HL-60/S4 treated with phorbol 12-myristate 13-acetate at 8.2 ng/mL for 4 days and 3 days (cell line): ENCODE results near the gene MACO1.
"Not testable (repeated sequence)": the region's sequence is repeated elsewhere in the genome, so short reads cannot be mapped to it uniquely, and the experiment has no call there.

ENCODE experiments used
- in situ Hi-C: fragments of 300-500 bp; cut with MboI; formaldehyde crosslinking; loops from 2 replicates; pipeline ENCODE4 v1.15.0; 2022; ENCODE audit warnings: low sequenced_read_pairs

MACO1 gene

DNA sequence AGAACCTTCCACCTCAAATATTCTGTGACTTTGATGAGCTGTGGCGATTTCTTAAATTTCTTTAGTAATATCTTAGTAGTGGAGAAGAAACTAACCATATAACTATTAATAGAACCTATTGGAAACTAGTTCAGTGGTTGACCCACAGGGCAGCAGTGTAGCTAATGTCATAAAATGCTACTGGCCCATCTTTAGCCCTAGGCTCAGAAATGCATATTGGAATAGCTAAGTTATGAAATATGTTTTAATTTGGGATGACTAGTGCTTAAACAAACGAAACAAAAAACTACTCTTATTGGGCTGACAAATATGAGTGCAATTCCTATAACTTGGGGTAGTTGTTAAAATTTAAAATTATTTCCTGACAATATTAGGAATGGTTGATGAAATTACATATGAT lies 20.2 kb downstream of the MACO1 start:
- in situ Hi-C loops: no loop called here

DNA sequence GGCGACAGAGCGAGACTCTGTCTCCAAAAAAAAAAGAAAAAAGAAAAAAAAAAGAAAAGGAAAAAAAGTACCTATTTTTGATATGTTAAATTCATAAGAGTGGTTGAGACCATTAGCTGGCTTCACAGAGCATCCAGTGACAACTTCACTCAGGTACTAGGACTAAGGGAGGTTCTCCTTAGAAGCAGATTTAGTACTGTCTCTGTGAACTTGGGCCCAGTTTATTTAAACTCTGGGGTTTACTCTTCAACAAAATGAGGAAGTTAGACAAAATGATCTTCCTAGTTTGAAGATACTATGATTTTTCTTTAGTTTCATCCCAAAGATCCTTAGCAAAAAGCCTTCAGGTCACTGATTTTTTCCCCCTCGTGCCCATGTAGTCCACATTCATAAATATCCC lies 21.2 kb downstream of the MACO1 start:
- in situ Hi-C loops: no loop called here

DNA sequence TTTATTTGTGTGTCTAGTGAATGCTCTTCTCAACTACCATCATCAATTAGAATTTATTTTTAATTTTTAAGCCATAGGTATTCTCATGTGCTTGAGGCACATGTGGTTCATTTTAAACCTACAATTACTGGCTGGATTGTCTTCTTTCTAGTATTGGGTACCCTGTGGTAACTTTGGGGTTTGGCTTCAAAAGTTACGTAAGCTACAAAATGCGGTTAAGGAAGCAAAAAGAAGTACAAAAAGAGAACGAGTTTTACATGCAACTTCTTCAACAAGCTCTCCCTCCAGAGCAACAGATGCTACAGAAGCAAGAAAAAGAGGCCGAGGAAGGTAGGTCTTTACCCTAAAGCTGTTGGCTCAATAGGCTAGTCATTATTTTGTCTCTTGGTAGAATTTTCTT lies 25.8 kb downstream of the MACO1 start:
- in situ Hi-C loops: no loop called here

DNA sequence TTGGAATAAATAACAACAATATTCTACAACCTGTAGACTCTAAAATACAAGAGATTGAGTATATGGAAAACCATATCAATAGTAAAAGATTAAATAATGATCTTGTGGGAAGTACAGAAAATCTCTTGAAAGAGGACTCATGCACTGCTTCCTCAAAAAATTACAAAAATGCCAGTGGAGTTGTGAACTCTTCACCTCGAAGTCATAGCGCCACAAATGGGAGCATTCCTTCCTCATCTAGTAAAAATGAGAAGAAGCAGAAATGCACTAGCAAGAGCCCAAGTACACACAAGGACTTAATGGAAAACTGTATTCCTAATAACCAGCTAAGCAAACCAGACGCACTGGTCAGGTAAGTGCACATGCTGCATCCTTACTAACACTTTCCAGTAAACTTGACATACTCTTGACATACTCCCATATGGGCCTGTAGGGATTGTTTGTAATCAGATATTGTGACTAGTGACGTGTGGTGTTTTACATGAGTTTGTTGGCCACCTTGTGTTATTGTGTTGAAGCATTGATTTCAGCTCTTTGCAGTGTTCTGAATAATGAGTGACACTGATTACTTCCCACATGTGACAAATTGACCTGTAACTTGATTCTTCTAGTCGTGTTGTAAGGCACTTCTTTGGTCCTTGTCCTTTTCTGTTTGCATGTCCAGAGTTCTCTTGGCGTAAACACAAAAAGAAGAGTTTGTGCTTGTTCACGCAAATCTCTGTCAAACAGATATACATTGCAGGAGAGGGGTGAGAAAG lies 28.0 kb downstream of the MACO1 start:
- in situ Hi-C loops: no loop called here

DNA sequence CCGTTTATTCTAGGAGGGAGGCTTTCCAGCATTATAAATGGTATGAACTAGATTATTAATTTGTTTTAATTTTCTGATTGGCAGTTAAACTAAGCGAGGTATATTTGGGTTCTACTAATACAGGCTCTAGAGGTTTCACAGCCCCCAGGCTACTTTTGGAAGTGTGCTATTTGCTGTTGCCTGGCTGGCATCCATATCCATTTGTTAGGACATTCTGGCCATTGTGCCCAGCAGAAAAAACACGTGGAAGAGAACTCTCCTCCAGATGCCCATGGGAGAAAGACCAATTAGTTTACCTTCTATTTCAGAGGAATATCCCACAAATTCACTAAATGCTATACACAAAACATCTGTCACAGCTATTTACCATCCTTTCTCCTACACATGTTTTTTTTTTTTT lies 29.3 kb downstream of the MACO1 start:
- in situ Hi-C loops: no loop called here

DNA sequence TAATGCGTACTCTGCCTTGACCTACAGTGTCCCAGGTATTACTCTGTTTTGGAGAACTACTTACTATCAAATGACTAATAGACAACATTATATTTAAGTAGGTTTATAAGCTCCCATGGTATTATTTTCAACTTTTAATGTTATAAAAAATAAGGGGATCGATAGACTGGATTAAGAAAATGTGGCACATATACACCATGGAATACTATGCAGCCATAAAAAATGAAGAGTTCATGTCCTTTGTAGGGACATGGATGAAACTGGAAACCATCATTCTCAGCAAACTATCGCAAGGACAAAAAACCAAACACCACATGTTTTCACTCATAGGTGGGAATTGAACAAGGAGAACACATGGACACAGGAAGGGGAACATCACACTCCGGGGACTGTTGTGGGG lies 30.1 kb downstream of the MACO1 start:
- in situ Hi-C loops: not testable (repeated sequence)

DNA sequence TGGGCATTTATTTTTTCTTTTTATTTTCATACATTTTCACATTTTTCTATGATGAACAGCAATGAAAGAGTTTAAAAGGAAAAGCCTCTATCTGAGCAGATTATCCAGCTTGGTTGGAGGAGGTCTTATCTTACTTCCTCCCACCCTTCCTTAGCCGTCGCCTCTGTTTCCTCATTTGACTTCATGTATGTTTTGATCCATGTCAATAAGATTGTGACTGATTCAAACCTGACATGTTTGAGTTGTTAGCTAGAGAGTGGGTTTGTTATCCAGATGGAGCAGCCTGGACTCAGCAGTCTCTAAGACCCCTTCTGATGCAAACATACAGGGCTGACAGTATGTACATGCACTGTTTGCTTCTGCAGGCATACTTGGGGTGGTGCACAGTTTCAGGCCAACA lies 31.2 kb downstream of the MACO1 start:
- in situ Hi-C loops: no loop called here

DNA sequence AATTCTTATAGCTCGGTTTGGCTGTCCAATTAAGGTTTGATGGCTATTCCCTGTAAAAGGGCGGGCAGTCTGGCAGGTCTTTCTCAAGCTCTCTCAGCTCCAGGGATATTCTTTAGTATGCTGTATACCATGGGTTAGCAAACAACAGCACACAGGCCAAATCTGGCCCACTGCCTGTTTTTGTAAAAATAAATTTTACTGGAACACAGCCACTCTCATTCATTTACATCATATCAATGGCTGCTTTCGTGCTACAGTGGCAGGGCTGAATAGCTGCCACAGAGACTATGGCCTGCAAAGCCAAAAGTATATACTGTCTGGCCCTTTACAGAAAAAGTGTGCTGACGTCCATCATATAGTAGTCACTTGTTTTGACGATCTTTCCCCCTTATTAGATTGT lies 32.0 kb downstream of the MACO1 start:
- in situ Hi-C loops: no loop called here

DNA sequence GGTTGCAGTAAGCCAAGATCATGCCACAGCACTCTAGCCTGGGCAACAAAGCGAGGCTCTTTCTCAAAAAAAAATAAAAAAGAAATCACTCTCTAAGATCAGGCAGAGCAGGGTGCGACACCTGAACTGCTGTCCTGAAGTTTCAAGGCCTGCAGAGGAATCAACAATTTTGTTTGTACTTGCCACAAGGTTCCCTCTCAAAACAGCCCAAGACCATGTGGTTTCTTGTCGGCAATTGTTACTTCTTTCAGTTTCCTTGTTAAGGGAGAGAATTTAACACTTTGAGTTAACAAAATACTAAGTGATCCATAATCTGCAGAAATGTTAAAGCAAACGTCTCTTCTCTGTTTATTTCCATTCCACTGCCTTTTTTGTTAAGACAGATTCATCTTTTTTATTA lies 36.5 kb downstream of the MACO1 start:
- in situ Hi-C loops: no loop called here

DNA sequence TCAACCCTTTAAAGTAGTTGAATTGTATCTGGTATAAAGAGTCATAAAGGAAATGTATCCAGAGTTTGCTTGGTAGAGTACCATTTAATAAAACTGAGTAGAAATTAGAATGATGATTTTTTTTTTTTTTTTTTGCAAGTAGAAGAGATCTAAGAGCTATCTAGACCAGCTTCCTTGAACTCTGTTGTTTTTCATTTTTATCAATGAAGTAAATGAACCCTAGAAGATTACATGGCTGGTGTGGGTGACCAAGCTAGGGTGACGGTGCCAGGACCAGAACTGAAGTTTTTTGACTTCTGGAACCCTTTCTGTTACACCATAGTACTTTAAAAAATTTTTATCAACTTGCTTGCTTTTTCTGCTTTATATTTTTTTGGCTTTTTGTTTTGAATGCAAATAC lies 36.9 kb downstream of the MACO1 start:
- in situ Hi-C loops: no loop called here

DNA sequence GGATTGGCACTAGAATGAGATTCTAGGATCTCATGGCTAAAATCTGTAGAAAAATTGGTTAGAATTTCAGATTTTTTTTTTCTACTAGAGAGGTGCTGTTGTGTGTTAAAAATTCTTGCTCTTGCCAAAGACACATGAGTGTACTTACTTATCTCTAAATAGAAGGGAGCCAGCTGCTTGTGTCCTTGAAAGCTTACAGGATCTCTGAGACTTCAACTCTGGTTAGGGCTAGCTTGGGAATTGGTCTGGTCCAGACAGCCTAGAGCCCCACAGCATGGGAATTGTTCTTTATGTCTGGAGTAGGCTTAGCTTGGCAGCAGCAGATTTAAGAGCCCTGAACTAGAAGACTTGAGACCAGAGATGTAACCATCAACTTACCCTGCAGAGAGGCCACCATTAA lies 37.3 kb downstream of the MACO1 start:
- in situ Hi-C loops: no loop called here

DNA sequence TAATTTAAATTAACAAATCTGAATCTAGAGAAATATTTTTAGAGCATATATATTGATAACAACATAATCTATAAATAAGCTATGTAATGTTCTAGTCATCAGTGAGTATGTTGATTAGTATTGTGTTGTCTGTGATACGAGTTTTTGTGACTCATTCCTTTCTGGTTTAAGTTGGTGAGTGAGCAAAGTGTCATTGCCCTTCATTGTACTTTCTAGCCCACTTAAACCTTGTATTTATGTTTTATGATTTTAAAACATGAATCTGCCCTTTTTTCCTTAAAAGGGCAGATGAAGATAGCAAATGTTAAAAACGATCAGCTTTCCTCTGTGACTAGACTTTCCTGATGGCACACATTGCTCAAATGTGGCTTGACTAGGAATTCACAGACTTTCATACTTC lies 38.5 kb downstream of the MACO1 start:
- in situ Hi-C loops: no loop called here

DNA sequence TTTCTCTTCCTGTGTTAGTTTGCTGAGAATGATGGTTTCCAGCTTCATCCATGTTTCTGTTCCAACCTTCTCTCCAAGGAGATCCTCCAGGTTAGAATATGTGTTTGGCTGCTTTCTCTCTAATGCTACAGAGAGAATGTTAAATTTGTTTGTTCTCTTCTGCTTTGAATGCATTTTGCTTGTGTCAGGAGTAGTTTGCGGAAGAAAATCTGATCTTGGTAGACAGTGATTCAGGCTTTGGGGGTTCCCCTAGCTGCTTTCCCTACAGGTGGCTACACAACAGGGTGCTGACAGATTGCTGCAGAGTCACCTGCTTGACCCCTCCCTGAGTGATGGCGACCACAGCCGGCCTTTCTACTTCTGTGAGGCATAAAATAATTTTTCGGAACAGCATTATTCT lies 41.8 kb downstream of the MACO1 start:
- in situ Hi-C loops: no loop called here

DNA sequence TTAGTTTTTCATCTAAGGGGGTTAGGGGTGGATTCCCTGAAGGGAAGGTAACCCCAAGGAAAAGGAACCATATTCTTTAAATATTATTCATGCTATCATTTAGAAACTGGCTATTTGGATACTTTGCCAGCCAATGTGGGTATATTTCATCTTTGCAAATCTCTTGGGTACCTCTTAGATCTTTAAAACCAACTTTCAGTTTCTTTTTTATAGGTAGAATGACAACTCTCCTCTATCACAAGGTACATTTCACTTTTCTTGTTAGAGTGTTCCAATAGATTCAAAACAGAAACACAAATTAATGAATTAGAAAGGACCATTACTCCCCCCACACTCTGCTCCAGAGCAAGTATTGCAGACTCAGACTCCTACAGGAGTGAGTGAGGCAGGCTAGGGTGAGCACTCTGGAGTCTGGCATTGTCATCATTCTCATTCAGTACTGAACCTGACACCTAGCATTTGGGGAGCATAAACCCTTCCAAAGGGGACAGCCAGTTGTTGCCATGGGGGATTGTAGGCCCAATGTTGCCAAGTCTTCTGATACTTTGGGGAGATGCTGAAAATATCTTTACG lies 43.0 kb downstream of the MACO1 start:
- in situ Hi-C loops: no loop called here

DNA sequence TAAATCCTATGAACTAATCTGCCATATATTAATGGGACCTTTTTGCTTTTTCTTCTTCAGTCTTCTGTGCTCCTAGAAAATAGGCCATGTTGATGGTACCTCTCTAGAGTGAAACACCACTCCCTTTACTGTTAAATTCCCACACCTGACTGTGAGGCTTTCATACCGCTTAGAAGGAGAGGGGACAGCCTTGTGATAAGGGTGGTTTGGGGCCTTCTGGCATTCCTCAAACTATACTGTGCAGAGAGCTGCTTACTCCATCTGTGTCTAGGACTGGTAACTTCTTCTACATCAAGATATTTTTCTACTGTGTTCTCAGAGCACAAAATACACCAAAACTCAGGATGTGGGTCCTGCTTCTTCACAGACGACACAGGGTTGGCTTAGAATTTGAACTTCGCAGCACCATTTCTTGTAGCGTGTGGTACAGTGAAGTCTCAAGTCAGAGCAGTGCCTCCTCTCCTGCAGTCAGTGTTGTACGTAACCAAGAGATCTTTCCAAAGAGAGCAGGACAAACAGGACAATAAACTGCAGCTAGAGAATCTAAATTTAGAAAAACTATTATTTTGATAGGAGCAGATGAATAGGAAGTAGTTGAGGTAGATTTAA lies 43.8 kb downstream of the MACO1 start:
- in situ Hi-C loops: no loop called here

DNA sequence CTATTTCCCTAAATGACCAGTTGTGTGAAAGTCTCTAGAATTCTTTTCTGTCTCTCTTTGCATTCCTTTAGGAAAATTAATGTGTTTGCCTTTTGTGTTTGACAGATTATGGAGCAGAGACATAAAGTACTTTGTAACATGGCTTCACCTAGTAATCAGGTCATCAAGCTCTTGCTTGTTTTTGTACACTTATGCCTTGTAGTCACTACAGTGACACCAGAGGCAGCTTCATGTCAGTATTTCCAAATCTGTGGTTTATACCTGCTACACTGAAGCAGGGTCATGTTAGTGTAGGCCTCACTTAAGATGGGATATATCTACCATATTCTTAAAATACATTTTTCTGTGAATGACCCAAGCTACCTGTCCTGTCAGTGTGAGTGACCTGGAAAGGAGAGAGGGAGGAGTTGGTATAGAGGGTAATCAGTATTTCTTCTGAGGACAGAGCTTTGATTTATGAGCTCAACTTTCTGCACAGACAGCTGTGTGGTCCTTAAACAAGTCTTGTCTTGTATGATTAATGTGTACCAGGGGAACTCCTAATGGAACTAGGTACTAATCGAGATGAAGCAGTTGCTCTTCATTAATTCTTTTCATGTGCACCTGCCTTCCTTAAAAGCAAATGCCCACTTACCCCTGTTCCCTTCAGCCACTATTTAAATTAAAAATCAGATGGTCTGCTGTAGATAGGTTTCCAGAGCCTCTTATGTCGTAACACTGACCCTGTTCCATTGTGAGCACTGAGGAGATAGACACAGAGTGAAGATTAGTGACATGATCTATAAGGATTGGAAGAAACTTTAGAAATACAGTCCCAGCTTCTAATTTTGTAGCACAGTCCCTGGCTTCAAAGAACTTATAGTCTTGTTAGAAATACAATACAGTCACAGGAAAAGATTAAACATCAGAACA lies 45.7 kb downstream of the MACO1 start:
- in situ Hi-C loops: no loop called here

DNA sequence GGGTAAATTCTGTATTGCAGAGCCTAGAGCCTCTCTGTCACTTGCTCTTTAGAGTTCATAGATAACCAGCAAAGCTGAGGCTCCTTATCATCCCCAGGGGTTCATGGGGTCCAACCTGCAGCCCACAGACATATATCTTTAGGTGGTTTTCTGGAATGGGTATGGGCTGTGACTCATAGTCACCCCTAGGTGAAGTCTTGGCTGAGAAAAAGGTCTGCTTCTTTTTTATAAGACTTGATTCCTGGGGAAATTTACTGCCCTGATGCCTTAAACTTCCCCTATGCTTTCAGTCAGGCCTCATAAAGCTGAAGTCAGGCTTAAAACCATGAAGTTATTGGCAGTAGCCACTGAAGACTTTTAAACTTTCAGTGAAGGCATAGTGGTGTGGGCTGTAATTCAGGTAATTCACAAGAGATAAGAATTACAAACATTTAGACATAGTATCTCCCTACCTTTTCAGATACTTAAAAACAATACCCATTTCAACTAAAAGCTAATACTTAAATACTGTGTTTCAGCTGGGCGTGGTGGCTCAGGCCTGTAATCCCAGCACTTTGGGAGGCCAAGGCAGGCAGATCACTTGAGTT lies 46.8 kb downstream of the MACO1 start:
- in situ Hi-C loops: no loop called here

DNA sequence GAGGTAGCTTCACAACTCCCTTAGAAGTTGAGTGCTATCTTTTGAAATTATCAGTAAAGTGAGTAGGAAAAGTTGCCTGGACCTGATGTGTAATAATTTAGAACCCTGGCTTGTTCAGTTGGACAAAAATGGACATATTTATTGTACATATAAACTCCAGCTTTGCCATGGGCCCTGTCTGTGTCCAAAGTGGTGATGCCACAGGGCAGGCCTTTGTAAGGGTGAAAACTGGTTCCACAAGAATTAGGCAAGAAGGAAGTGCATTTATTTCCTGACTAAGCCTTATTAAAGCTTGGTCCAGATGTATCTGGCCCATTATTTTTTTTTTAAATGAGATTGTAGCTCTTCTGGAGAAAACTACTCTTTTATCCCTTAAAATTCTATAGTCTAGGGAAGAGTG lies 47.9 kb downstream of the MACO1 start:
- in situ Hi-C loops: no loop called here

DNA sequence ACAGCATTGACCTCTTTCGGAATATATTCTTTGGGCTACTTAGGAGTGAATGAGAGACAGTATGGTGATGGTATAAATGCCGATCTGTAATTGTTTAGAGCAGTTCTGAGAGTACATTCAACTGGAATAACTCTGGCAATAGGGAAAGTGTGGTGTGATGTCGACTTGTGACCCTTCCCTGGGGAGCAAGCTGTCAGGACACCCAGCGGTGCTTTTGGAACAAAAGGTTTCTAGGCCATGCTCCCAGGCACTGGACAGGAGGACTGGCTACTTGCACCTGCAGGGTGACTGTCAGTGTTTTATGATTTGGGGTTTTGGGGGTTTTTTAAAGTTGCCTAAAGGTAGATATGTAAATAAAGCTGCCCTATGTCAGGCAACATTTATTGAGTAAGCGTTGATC lies 50.9 kb downstream of the MACO1 start:
- in situ Hi-C loops: no loop called here

DNA sequence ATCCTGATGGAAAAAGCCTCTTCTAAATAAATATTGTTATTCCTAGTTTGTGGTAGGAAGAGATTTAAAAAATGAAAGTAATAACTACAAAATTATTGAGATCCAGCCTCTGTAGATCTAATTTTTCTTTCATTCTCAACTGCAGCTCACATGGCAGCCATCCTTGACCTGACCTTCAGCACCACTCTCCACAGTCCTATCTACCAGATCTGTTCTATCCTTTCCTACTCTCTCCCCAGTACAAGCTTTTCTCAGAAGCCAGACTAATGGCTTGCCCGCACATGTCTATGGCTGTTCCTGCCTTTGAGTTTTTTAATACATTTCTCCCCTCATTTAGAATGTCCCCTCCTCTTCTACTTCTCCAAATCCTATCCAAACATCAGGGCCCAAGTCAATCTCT lies 51.5 kb downstream of the MACO1 start:
- in situ Hi-C loops: no loop called here

DNA sequence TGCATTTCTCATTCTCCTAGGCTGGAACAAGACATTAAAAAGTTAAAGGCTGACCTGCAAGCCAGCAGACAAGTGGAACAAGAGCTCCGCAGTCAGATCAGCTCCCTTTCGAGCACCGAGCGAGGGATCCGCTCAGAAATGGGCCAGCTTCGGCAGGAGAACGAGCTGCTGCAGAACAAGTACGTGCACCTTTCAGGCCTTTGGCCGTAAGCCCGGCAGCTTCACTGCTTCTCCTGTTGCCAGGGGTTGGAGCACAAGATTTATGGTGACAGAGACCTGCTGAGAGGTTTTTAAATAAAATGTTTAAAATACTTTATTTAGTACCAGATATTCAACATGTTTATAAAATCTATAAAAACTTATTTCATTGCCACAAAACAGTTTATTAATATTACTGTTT lies 53.4 kb downstream of the MACO1 start:
- in situ Hi-C loops: no loop called here
